Measurements from ENCODE around the gene EFHD2.

Gene EFHD2

GRCh38 chr1:15475752-15476314 lies 66.1 kb downstream of the EFHD2 start, which contains the start of gene CELA2B:
Gene CELA2B, plus strand, starts transcription at chr1:15476104. Its CDS starts 22 bp downstream, at chr1:15476126.
- ChIA-PET POLR2A (ENCODE audit: low non-redundant PET) (no interaction called here), CTCF (no interaction called here)
- H3K27ac ChIP-seq = no peak within 1 kb of the TSS
- no peak for DNase-seq (ENCODE audit: low spot score)
- TF ChIP-seq, protein P1, sequence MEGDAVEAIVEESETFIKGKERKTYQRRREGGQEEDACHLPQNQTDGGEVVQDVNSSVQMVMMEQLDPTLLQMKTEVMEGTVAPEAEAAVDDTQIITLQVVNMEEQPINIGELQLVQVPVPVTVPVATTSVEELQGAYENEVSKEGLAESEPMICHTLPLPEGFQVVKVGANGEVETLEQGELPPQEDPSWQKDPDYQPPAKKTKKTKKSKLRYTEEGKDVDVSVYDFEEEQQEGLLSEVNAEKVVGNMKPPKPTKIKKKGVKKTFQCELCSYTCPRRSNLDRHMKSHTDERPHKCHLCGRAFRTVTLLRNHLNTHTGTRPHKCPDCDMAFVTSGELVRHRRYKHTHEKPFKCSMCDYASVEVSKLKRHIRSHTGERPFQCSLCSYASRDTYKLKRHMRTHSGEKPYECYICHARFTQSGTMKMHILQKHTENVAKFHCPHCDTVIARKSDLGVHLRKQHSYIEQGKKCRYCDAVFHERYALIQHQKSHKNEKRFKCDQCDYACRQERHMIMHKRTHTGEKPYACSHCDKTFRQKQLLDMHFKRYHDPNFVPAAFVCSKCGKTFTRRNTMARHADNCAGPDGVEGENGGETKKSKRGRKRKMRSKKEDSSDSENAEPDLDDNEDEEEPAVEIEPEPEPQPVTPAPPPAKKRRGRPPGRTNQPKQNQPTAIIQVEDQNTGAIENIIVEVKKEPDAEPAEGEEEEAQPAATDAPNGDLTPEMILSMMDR (conservative IDR thresholded peaks at IDR 0.05; ENCODE audit: low read depth) = no peak

- DNase-seq (ENCODE audit: low spot score) = no peak
- TF ChIP-seq, protein P1 (conservative IDR thresholded peaks at IDR 0.05; ENCODE audit: low read depth) = no peak
- POLR2A ChIA-PET (ENCODE audit: low non-redundant PET) = no interaction called here
- CTCF ChIA-PET = interaction anchor here (0.6 kb wide), 1 partner anchor 44 kb away, joined by 4 read pairs; no protein-coding TSS in a partner anchor
- H3K27ac ChIP-seq = no peak overlapping the region
Measured at GRCh38 chr1:15476927-15477326, 67.2 kb downstream of the EFHD2 start.

DNA sequence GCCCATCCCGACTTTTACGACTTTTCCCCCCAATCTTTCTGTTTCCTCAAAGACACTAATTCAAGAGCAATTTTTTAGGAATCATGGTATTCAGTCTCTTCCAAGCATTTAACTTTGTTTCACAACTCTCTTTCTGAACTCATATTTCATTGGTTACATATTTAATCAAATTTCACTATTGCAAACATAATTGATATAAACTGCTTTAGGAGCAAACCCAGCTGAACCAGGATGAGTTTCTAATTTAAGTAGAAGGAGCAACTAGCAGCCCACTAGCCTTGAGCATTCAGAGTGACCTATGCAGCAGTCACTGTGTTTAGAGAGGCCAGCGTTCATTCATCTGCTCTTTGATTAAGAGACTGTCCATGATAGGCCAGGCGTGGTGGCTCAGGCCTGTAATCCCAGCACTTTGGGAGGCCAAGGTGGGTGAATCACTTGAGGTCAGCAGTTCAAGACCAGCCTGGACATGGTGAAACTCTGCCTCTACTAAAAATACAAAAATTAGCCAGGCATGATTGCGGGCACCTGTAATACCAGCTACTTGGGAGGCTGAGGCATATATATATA lies 68.0 kb downstream of the EFHD2 start:
- ChIA-PET CTCF (no interaction called here), POLR2A (ENCODE audit: low non-redundant PET) (no interaction called here)
- TF ChIP-seq, protein P1 (conservative IDR thresholded peaks at IDR 0.05; ENCODE audit: low read depth) = no peak
- DNase-seq (ENCODE audit: low spot score) = no peak
- H3K27ac ChIP-seq = no peak overlapping the region
